ENCODE data around the gene GDI1.

DNA sequence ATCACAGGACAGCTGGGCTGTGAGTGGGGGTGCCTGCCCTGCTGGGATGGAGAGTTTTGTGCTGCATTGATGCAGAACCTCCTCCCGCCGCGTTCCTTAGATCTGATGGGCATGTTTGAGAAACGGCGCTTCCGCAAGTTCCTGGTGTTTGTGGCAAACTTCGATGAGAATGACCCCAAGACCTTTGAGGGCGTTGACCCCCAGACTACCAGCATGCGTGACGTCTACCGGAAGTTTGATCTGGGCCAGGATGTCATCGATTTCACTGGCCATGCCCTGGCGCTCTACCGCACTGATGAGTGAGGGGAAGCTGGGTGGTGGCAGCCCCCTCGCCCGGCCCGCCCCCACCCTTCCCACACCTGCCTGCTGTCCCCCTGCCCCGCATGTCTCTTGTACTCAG is 2.9 kb downstream of the GDI1 start:
- TF ChIP-seq, protein P1, sequence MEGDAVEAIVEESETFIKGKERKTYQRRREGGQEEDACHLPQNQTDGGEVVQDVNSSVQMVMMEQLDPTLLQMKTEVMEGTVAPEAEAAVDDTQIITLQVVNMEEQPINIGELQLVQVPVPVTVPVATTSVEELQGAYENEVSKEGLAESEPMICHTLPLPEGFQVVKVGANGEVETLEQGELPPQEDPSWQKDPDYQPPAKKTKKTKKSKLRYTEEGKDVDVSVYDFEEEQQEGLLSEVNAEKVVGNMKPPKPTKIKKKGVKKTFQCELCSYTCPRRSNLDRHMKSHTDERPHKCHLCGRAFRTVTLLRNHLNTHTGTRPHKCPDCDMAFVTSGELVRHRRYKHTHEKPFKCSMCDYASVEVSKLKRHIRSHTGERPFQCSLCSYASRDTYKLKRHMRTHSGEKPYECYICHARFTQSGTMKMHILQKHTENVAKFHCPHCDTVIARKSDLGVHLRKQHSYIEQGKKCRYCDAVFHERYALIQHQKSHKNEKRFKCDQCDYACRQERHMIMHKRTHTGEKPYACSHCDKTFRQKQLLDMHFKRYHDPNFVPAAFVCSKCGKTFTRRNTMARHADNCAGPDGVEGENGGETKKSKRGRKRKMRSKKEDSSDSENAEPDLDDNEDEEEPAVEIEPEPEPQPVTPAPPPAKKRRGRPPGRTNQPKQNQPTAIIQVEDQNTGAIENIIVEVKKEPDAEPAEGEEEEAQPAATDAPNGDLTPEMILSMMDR (conservative IDR thresholded peaks at IDR 0.05; ENCODE audit: low read length) = no peak
- no peak for TF ChIP-seq EZH2phosphoT487 (IDR thresholded peaks at IDR 0.05; ENCODE audit: borderline replicate concordance)
